Glutamatergic neuron (in vitro differentiated cells): ENCODE results near the gene FGD5. TPM values are rescaled to one million over a fixed set of nuclear protein-coding genes. Genes with fewer than 3 reads are reported as not detected.

Experiments
- DNase-seq: peaks from one replicate; pipeline ENCODE4 v3.0.0; 2022
- H3K27ac Mint-ChIP-seq: one replicate; pipeline ENCODE4 v1.8.0; 2020; ENCODE audit warnings: mild to moderate bottlenecking, mixed read lengths, inconsistent platforms; ENCODE audit not compliant: unreplicated experiment
- H3K27me3 Mint-ChIP-seq: one replicate; pipeline ENCODE4 v1.8.0; 2020; ENCODE audit warnings: mild to moderate bottlenecking, moderate library complexity, mixed read lengths, inconsistent platforms; ENCODE audit not compliant: unreplicated experiment
- H3K36me3 Mint-ChIP-seq: one replicate; pipeline ENCODE4 v1.8.0; 2020; ENCODE audit warnings: mild to moderate bottlenecking, mixed read lengths, inconsistent platforms; ENCODE audit not compliant: unreplicated experiment
- H3K4me1 Mint-ChIP-seq: one replicate; pipeline ENCODE4 v1.8.0; 2020; ENCODE audit warnings: mild to moderate bottlenecking, low read depth, mixed read lengths, inconsistent platforms; ENCODE audit not compliant: unreplicated experiment
- H3K4me3 Mint-ChIP-seq: one replicate; pipeline ENCODE4 v1.8.0; 2020; ENCODE audit warnings: mild to moderate bottlenecking, mixed read lengths, inconsistent platforms; ENCODE audit not compliant: unreplicated experiment
- H3K9me3 Mint-ChIP-seq: one replicate; pipeline ENCODE4 v1.8.0; 2020; ENCODE audit warnings: mild to moderate bottlenecking, moderate library complexity, mixed read lengths, inconsistent platforms; ENCODE audit not compliant: unreplicated experiment
- CTCF ChIP-seq: fragments of 200-600 bp; sonication (generic); IDR thresholded peaks from one replicate; pipeline ENCODE4 v1.5.0; 2021; ENCODE audit not compliant: partially characterized antibody, unreplicated experiment
- total RNA-seq: library from RNA; stranded (reverse); fragmentation: NEBNext Ultra II Directional; extraction: Animal tissue kit (Norgen Biotek cat#: 25700); gene quantifications from one replicate; pipeline ENCODE4 v1.2.1, GENCODE V29; 2021; ENCODE audit not compliant: unreplicated experiment

The FGD5 gene
- total RNA-seq, 1 donor from 2014 or later = 3.1 TPM

- no peak for TF ChIP-seq CTCF
- H3K27ac Mint-ChIP-seq = no peak overlapping the region
- H3K4me1 Mint-ChIP-seq = peaks cover 10% of the 10 kb centered on the region
- no peak for DNase-seq
- no peaks in the 10 kb centered on the region for H3K36me3 Mint-ChIP-seq
- peaks cover 9% of the 10 kb centered on the region for H3K27me3 Mint-ChIP-seq
- H3K4me3 Mint-ChIP-seq = no peak overlapping the region
- H3K9me3 Mint-ChIP-seq = peaks cover 5% of the 10 kb centered on the region
Observed at GRCh38 chr3:14819671-14820070, 909 bp downstream of the FGD5 start.

- no peak for TF ChIP-seq CTCF
- peaks cover 4% of the 10 kb centered on the region for H3K27me3 Mint-ChIP-seq
- no peak overlapping the region for H3K27ac Mint-ChIP-seq
- H3K4me1 Mint-ChIP-seq = peaks cover 5% of the 10 kb centered on the region
- peaks cover 2% of the 10 kb centered on the region for H3K9me3 Mint-ChIP-seq
- H3K4me3 Mint-ChIP-seq = no peak overlapping the region
- no peak for DNase-seq
- H3K36me3 Mint-ChIP-seq = no peaks in the 10 kb centered on the region
Observed at GRCh38 chr3:14820156-14820555, 1.4 kb downstream of the FGD5 start.

- H3K4me1 Mint-ChIP-seq = peaks cover 5% of the 10 kb centered on the region
- H3K27ac Mint-ChIP-seq = no peak overlapping the region
- H3K36me3 Mint-ChIP-seq = no peaks in the 10 kb centered on the region
- peaks cover 4% of the 10 kb centered on the region for H3K27me3 Mint-ChIP-seq
- peaks cover 2% of the 10 kb centered on the region for H3K9me3 Mint-ChIP-seq
- DNase-seq = no peak
- no peak overlapping the region for H3K4me3 Mint-ChIP-seq
- TF ChIP-seq CTCF = no peak
Observed at GRCh38 chr3:14821151-14821550, 2.4 kb downstream of the FGD5 start.

- H3K27ac Mint-ChIP-seq = no peak overlapping the region
Observed at GRCh38 chr3:14822134-14822533, 3.4 kb downstream of the FGD5 start.

More at GRCh38 chr3:14822134-14822533, 3.4 kb downstream of the FGD5 start:
- peaks cover 9% of the 10 kb centered on the region for H3K4me1 Mint-ChIP-seq
- TF ChIP-seq CTCF = no peak
- no peaks in the 10 kb centered on the region for H3K36me3 Mint-ChIP-seq
- no peak for DNase-seq
- H3K4me3 Mint-ChIP-seq = no peak overlapping the region
- H3K9me3 Mint-ChIP-seq = peaks cover 2% of the 10 kb centered on the region
- H3K27me3 Mint-ChIP-seq = peaks cover 4% of the 10 kb centered on the region
